ENCODE results near the gene SLC38A8.

DNA sequence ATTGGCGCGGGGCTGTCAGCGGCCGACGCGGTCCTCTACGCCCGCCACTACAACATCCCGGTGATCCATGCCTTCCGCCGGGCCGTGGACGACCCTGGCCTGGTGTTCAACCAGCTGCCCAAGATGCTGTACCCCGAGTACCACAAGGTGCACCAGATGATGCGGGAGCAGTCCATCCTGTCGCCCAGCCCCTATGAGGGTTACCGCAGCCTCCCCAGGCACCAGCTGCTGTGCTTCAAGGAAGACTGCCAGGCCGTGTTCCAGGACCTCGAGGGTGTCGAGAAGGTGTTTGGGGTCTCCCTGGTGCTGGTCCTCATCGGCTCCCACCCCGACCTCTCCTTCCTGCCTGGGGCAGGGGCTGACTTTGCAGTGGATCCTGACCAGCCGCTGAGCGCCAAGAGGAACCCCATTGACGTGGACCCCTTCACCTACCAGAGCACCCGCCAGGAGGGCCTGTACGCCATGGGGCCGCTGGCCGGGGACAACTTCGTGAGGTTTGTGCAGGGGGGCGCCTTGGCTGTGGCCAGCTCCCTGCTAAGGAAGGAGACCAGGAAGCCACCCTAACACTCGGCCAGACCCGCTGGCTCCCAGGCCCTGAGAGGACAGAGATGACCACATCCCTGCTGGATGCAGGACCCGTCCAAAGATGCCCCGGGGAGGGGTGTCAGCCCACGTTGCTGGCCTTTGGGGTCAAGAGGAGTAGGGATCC is 77.0 kb downstream of the SLC38A8 start:
- TF ChIP-seq, protein P1, sequence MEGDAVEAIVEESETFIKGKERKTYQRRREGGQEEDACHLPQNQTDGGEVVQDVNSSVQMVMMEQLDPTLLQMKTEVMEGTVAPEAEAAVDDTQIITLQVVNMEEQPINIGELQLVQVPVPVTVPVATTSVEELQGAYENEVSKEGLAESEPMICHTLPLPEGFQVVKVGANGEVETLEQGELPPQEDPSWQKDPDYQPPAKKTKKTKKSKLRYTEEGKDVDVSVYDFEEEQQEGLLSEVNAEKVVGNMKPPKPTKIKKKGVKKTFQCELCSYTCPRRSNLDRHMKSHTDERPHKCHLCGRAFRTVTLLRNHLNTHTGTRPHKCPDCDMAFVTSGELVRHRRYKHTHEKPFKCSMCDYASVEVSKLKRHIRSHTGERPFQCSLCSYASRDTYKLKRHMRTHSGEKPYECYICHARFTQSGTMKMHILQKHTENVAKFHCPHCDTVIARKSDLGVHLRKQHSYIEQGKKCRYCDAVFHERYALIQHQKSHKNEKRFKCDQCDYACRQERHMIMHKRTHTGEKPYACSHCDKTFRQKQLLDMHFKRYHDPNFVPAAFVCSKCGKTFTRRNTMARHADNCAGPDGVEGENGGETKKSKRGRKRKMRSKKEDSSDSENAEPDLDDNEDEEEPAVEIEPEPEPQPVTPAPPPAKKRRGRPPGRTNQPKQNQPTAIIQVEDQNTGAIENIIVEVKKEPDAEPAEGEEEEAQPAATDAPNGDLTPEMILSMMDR (IDR thresholded peaks at IDR 0.05; ENCODE audit: low read depth, low read length), result no peak
- TF ChIP-seq EZH2phosphoT487 (IDR thresholded peaks at IDR 0.05; ENCODE audit: low read depth), result no peak
